GM10248 (cell line): ENCODE measurements around the gene REPS1.

ENCODE experiments used
- CTCF ChIA-PET: fragments of 300-600 bp; sonication (Branson Sonifier 250); formaldehyde crosslinking; extraction: SDS; loops from one replicate; lab custom pipeline; 2021; ENCODE audit warnings: antibody characterized with exemption; lab: Yijun Ruan, JAX
- POLR2A ChIA-PET: fragments of 350-650 bp; sonication (Branson Sonifier 250); formaldehyde crosslinking; extraction: SDS; loops from one replicate; lab custom pipeline; 2020; ENCODE audit warnings: antibody characterized with exemption; lab: Yijun Ruan, JAX
- DNase-seq: peaks from one replicate; pipeline ENCODE4 v3.0.0; 2012; ENCODE audit errors: extremely low spot score
- CTCF ChIP-seq: IDR thresholded peaks from 2 replicates; pipeline ENCODE4 v1.5.1; 2012; ENCODE audit warnings: mild to moderate bottlenecking, low read depth; ENCODE audit errors: extremely low read depth, missing control alignments, control extremely low read depth

Gene REPS1

GRCh38 chr6:139014945-139015344, 26.9 kb upstream of the REPS1 start:
- TF ChIP-seq CTCF = no peak
- DNase-seq = no peak
- ChIA-PET CTCF (interaction anchor here (0.8 to 4.4 kb wide), 5 partner anchors 12 to 199 kb away, joined by 3 to 27 read pairs (median 4); partner anchors contain the start of gene REPS1), POLR2A (no interaction called here)

GRCh38 chr6:139013185-139013800, 25.2 kb upstream of the REPS1 start:
- TF ChIP-seq CTCF = no peak
- no peak for DNase-seq
- ChIA-PET POLR2A (no interaction called here), CTCF (interaction anchor here (0.6 kb wide), 1 partner anchor 25 kb away, joined by 3 read pairs; no protein-coding TSS in a partner anchor)

GRCh38 chr6:139011980-139012379, 23.9 kb upstream of the REPS1 start:
- TF ChIP-seq CTCF = no peak
- ChIA-PET CTCF (interaction anchor here (1.5 kb wide), 1 partner anchor 196 kb away, joined by 4 read pairs; no protein-coding TSS in a partner anchor), POLR2A (no interaction called here)
- DNase-seq = no peak

GRCh38 chr6:139010674-139011073, 22.6 kb upstream of the REPS1 start:
- TF ChIP-seq CTCF = no peak
- ChIA-PET POLR2A (no interaction called here), CTCF (no interaction called here)
- no peak for DNase-seq

GRCh38 chr6:139008117-139008516, 20.1 kb upstream of the REPS1 start:
- no peak for TF ChIP-seq CTCF
- POLR2A ChIA-PET = no interaction called here
- DNase-seq = no peak
- CTCF ChIA-PET = interaction anchor here (0.8 to 2.9 kb wide), 5 partner anchors 9 to 197 kb away, joined by 3 to 18 read pairs (median 5); partner anchors contain the start of gene REPS1

- no peak for TF ChIP-seq CTCF
- POLR2A ChIA-PET = no interaction called here
- DNase-seq = no peak
- CTCF ChIA-PET = interaction anchor here (2.3 to 2.9 kb wide), 2 partner anchors 9 to 17 kb away, joined by 8 to 18 read pairs; partner anchors contain the start of gene REPS1
These were observed 19.4 kb upstream of the REPS1 start for GRCh38 chr6:139007428-139007827.
